Activated CD4-positive, CD25-positive, alpha-beta regulatory T cell (primary cell): ENCODE measurements around the gene CENPT.
"Not testable (repeated sequence)": the region's sequence is repeated elsewhere in the genome, so short reads cannot be mapped to it uniquely, and the experiment has no call there.

Source experiments
- DNase-seq, 4 experiments: peaks; one replicate each; lab custom pipeline; 2025; lab: John Stamatoyannopoulos, UW

CENPT gene

DNA sequence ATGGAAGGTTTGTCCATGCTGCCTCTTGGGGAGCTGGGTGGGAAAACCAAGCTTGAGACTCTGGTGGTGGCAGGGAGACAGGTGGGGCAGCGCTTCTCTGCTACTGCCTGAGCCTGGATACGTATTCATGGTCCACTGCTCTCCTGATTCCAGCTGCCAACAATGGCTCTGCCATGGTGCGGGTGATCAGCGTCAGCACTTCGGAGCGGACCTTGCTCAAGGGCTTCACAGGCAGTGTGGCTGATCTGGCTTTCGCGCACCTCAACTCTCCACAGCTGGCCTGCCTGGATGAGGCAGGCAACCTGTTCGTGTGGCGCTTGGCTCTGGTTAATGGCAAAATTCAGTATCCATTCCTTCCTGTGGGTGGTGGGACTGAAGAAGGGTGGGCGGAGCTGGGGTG lies 29.6 kb upstream of the CENPT start:
- DNase-seq: no peak

DNA sequence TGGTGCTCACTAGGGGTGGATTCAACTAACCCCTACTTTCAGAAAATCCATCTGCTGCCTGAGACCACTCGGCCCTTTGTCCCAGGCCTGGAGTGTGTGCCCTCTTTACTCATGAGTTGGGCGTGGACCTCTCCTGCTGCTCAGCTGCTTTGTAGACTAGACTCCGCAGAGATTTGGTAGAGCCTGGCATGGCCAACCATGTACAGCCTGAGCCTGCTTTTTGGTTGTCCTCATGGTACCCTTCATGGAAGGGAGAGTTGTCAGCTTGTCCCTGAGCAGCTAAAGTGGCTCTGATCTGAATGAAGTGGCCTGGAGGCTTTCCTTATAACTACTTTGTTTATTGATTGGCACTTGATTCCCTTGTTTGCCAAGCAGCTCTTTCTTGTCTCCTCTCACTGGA lies 26.9 kb upstream of the CENPT start:
- no peak for DNase-seq

DNA sequence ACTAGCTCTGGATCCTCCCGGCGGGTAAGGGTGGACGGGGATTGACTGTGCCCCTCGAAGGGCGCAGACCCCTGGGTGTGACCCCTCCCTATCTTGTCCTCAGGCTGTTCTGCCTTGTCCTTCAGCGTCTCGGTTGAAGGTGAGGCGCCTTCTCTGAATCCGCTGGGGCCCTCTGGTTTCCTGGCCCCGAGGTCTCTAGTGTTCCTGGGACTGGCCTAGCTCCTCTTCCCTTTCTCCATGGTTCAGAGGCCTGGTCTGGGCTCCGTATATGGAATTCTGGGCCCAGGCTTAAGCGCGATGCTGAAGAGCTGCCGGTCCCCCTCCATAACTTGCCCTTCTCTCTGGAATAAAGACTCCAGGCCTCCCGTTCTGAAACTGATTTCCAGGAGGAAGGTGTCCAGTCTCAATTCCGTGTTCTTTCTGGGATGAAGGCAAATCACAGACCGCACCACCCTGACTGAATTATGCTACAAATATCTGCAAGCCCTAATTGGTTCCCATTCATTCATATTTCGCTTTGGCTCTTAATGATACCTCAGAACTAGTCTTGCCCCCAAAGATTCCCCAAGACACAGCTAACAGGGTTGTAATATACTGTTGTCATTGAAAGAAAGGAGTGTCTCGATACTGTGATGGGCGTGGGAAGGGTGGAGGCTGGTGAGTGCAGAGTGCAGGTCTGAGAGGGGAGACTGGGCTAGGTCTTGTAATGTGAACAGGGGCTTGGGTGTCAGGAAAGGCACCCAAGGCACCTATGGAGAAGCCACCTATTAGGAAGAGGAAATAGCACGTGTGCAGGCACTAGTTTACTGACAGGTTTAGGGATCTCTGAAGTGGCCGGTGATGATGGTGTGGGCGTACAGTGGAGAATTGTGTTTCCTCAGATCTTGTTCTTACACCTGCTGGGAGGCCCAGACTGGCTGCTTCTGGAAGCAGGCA lies 26.2 kb upstream of the CENPT start:
- DNase-seq: no peak

DNA sequence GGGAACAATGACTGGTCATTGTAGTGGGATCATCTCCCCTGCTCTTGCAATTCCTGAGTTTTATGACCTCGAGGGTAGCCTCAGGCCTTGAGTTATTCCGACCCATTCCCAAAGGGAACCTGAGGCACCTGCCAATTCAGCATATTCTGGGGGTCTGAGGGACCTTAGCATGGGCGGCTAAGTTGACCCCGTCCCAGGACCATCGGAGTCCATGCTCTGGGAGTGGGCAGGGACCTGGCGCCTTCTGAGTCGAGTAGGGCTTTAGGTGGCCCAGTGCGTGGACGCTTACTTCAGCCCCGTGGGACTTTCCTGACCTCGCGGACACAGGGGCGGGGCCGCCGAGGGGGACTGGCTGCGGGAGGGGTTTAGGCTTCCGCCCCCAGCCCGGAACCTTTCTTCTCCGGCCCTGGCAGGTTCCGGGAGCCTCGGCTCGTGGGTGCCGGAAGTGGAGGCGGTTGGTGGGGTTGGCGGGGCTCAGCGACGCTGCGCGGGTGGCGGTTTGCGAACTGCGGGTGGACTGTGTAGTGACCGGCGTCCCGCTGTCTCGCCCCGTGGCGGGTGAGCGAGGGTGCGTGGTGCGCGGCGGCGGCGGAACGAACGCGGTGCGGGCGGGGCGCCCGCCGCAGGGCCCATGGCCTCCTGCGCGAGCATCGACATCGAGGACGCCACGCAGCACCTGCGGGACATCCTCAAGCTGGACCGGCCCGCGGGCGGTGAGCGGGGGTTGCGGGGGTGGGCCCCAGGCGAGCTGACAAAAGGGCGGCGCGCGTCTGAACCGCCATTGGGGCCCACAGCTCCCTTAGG lies 25.3 kb upstream of the CENPT start, which contains the start of gene EDC4:
Gene EDC4, plus strand, starts transcription at position 422 of the 804 bp plus-strand sequence. Its CDS starts 210 bp downstream, at position 632.
- DNase-seq: peak; percentile 74 to 85 (median 76)

DNA sequence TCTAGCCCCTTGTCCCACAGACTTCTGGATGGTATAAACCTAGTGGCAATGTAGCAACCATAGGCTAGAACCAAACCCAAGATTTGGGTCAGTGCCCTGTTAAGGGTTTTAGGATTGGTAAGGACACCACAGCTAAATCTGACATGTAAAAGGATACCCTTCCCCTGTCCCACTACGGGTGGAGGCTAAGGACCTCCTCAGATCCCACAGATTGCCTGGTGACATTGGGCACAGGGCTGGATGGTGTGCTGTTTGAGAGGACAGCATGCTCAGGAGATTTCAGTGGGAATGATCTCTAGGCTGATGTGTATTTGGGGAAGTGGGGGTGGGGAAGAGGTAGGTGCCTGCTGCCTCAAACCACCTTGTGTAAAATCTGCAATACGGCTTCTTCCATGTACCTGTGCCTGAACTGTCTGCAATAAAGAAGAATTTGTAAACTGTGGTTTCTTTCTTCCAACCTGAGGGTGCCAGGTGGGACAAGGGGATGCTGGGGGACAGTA lies 24.7 kb upstream of the CENPT start:
- DNase-seq: no peak

DNA sequence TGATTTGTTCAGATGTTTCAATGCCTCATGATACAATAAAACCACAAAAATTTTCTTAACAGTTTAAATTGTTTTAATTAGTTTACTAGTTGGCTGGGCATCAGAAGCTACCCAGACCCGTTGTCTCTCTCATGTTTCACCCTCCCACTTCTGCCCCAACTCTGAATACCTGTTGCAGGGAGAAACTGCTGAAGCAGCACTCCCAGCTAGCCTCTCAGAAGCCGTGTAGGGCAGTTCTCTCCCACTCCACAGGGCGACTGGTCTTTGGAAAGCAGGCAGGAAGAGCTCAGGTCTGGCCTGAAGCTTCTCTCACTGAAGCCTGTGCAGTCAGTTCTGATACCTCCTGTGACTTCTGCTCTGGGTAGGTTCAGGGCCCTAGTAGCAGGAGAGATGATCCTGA lies 23.8 kb upstream of the CENPT start:
- DNase-seq: no peak

DNA sequence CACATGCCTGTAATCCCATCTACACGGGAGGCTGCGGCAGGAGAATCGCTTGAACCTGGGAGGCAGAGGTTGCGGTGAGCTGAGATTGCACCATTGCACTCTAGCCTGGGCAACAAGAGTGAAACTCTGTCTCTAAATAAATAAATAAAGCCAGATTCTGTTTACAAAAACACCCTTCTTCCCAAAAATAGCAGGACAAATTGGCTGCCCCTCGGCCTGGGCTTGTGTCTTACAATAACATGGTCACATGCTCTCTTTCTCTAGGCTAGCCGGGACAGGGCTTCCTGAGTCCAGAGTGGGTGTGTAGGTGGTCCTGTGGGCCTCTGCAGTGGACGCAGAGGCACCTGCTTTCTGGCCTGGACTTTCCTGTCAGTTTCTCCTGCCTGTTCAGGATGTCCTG lies 22.2 kb upstream of the CENPT start:
- no peak for DNase-seq

DNA sequence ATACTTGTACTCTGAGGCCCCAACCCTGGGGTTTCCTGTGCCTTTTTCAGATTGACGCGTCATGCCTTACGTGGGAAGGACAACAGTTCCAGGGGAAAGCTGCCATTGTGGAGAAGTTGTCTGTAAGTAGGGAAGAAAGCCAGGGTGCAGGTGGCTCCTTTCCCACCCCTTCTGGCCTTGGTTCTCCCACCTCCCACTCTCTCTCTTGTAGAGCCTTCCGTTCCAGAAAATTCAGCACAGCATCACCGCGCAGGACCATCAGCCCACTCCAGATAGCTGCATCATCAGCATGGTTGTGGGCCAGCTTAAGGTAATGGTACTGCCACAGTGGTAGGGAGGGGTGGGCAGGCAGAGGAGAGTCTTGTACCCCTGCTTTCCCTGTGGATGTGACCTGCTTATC lies 20.8 kb upstream of the CENPT start:
- DNase-seq: no peak

DNA sequence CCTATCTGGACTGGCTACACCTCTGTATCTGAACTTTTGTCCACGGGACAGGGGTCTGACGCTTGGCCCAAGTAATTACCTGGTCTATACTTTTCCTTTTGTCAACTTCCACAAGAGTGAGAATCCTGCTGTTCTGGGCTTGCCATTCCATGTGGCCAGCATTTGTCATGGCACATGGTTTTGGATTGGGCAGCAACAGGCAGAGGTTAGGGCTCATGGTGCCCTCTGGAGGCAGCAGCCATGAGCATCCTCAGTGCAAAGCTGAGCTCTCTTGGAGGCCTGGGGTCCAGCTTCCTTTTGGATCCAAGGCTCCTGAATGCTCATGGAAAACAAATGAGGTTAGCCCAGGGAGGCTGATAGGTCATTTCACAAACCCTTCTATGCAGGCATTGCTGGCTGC lies 17.8 kb upstream of the CENPT start:
- no peak for DNase-seq

DNA sequence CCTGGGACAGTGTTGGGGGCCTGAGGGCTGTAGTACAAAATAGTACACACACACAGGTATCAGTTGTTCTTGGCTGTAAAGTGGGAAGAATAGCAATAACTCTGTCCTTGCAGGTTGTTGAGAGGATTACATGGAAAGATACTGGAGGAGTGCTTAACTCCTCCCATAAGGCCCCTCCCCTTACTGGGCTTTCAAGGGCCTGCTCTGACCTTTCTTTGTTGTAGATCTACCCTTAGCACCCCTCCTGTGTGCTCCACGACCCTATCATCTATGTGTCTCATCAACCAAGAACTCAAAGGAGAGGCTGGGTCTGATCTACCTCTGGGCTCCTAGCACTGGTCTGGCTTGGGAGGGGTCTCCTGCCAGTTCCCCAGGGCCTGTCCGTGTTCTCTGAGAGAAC lies 17.1 kb upstream of the CENPT start:
- no peak for DNase-seq

DNA sequence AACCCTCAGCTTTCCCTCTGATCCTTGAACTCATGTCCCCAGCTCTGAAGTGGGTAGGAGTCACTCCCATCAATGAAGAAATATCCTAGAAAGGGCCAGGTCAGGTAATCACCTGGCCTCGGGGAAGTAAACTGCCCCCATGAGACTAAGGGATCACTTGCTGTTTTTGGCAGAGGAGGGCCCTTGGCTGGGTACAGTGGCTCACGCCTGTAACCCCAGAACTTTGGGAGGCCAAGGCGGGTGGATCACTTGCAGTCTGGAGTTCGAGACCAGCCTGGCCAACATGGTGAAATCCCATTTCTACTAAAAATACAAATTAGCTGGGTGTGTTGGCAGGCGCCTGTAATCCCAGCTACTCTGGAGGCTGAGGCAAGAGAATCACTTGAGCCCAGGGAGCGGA lies 16.6 kb upstream of the CENPT start:
- not testable (repeated sequence) for DNase-seq

DNA sequence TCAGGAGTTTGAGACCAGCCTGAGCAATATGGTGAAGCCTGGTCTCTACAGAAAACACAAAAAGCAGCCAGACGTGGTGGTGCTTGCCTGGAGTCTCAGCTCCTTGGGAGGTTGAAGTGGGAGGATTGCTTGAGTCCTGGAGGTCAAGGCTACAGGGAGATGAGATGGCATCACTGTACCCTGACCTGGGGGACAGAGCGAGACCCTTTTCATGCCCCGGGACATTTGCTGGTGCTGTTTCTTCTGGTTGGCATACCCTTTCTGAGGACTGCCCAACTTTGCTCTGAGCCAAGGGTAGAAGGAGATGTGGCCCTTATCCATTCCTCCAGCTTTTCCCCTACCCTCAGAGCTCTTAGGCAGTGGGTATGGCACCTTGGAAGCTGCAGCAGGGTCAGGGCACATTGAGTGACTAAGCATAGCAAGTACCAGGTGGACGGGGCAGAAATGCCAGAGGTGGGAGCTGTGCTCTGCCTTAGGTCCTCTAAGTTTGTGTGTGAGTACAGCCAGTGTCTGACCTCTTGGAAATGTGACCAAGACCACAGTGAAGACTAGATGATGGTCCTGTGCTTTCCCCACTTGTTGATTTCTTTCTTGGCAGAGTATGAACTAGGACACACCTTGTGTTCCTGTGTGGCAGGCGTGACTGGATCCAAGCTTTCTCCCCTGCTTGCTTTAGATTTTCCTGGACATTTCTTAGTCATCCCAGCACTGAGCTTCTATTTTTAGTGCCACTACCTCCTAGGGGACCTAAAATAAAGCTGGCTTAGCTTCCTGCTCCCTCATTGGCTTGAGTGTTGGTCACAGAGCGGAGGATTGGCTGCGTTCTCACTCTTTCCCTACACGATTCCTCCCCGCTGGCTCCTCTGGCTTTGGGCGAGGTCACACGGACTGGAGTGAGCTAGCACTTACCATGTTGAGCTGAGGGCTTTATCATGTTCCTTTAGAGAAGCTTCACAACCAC lies 15.4 kb upstream of the CENPT start:
- no peak for DNase-seq

DNA sequence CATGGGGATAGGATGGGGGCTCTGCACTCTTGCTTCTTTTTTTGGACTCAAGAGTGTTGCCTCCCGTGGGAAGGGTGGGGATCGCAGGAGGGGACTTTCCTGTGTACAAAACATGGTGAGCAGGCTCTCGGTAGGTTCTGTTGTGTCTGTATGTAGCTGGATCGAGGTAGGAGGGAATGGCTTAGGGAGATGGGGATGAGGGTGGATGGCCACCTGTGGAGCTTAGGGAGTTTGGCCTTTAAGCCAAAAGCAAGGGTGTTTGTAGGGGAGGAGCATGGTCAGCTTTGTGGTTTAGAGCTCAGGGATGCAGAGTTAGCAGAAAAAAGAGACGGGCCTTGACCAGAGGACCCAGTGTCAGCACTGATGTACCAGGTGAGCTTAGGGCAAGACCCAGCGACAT lies 14.4 kb upstream of the CENPT start:
- DNase-seq: no peak

DNA sequence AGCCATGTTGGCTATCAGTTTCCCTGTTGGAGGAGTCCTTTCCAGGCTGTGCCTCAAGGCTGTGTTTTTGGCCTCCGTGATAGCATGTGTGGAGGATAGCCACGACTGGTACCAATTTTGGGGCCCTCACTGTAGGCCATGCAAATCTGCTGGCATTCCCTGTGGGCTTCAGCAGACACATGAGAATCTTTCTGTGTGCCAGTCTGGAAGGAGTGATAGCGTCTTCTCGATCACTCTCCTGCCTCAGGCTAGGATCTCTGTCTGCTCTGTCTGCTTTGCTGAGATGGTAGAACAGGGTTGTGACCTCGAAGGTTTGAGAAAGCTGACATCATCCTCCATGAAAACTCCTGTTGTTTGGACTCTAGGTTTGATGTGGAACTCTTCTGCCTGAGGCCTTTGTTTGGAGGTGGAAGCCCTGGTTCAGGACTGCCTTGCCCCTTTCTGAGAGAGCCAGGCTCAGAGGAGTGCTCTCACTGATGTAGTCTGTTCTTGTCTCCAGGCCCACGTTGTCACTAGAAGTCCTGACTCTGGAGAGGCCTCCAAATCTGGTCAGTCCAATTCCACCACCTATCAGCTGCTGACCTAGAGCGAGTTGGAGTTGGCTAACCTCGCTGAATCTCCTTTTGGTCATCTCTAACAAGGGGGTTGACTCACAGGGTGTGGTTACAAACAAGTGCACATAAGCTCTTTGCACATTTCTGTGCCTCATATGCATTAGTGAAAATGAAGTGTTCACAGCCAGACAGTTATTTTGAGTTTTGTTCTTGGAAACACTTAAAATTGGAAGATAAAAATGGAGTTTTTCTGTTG lies 13.3 kb upstream of the CENPT start:
- DNase-seq: no peak

DNA sequence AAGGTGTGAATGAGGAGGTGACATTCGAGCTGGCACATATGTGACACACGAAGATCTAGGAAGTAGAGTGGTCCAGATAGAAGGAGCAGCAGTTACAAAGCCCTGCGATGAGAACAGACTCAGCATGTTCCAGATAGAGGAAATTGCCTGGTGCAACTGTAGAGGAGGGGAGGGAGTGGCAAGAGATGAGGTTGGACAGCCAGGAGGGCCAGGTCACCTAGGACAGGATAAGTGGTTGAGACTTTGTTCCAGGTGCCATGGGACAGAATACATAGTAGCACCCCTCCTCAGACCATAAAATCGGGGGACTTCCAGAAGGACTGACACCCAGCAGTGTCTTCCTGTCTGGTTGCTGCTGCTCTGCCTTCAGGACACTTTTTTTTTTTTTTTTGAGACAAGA lies 11.0 kb upstream of the CENPT start:
- DNase-seq: no peak

DNA sequence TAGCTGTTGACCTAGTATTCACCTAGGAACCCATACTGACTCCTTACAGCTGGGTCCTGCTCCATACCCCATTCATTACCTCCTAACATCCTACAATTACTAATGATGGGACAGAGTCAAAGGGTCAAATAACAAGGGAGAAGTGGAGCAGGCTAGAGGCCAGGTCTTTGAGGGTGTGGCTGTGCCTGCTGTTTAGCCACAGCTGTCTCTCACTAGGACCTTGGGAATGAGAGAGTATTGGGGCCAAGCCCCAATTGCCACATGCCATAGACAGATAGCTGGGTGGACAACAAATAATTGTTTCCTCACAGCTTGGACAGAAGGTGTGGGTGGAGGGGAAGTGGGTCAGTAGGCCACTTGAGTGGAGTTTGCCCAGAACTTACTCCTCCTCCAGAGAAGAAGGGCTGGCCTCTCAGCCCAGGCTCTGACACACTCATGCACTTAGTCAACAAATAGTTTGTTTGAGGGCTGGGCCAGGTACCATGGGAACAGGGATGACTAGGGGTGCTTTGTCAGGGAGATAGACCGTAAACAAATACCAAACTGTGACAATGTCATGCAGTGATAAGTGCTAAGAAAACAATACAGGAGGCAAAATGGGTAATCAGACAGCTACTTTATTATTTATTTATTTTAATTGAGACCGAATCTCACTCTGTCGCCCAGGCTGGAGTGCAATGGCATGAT lies 10.2 kb upstream of the CENPT start:
- DNase-seq: no peak

DNA sequence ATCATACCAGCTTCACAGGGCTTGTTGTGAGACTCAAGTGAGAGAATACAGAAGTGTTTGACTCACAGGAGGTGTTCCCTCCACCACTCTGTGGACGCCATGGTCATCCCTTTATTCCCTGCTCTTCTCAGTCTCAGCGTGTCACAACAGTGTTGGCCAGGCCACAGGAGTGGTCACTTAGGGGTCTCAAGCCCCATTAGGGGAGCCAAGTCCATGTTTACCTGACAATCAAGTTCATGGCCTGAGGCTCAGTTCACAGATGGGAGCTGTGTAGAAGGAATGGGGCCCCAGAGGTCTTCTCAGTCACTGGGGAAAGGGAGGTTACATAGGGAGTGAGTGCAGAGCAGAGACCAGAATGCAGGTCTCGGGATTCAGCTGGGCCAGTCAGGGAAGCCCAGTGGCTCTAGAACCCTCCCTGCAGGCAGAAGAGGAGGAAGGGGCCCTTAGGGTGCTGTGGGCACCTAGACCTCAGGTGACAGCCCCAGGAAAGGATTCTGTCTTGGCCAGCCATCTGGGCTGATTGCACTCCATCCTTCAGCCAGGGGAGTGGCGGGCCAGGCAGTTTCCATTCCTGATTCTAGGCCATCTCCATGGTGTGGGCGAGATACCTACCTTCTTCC lies 9.5 kb upstream of the CENPT start:
- no peak for DNase-seq

DNA sequence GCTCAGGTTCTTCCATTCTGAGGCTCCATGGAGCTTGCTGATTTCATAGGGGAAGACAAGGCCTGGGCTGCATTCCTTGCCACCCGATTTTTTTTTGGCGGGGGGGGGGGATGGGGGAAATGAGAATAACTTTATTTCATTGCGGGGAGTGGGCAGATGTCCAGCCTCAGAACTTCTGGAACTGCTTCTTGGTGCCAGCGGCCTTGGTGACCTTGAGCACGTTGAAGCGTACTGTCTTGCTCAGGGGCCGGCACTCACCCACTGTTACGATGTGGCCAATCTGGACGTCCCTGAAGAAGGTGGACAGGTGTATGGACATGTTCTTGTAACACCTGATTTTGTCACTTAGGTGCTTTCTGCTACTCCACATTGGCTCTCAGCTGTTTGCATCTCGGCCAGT lies 8.3 kb upstream of the CENPT start:
- no peak for DNase-seq

DNA sequence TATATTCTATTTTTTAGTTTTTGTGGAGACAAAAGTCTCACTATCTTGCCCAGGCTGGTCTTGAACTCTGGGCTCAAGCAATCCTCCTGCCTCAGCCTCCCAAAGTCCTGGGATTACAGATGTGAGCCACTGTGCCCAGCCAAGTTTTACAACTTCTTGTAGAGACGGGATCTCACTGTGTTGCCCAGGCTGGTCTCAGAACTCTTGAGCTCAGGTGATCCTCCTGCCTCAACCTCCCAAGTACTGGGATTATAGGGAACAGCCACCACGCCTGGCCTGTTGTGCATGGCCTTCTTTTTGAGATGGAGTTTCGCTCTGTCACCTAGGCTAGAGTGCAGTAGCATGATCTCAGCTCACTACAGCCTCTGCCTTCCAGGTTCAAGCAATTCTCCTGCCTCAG lies 6.2 kb upstream of the CENPT start:
- no peak for DNase-seq

DNA sequence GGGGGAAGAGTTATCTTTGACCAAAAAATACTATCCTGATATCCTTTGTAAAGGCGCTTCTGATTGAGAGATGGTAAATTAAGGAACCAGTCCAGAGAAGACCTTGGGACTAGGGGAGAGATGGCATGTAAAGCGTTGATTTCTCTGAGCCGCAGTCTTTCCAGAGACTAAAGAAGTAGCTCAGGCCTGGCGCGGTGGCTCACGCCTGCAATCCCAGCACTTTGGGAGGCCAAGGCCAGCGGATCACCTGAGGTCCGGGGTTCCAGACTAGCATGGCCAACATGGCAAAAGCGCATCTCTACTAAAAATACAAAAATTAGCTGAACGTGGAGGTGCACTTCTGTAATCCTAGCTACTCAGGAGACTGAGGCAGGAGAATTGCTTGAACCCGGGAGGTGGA lies 625 bp upstream of the CENPT start:
- DNase-seq: no peak
